Endothelial cell of umbilical vein (primary cell): ENCODE data around the gene ZNF557.
"Not testable (repeated sequence)": the region's sequence is repeated elsewhere in the genome, so short reads cannot be mapped to it uniquely, and the experiment has no call there.

Experiments used
- EZH2 ChIP-seq: IDR thresholded peaks from 2 replicates; pipeline ENCODE4 v1.6.1; 2012; ENCODE audit warnings: borderline replicate concordance, low read depth, mild to moderate bottlenecking, moderate library complexity, low read length, inconsistent platforms; ENCODE audit not compliant: severe bottlenecking
- FOS ChIP-seq: IDR thresholded peaks from 2 replicates; pipeline ENCODE4 v1.6.1; 2011; ENCODE audit warnings: mild to moderate bottlenecking, low read length, moderate library complexity, borderline replicate concordance; ENCODE audit not compliant: insufficient read depth
- GATA2 ChIP-seq: IDR thresholded peaks from 2 replicates; pipeline ENCODE4 v1.7.0; 2011; ENCODE audit warnings: low read depth, mild to moderate bottlenecking, moderate library complexity, mixed read lengths, low read length; ENCODE audit not compliant: insufficient read length, insufficient read depth
- MYC ChIP-seq: IDR thresholded peaks from one replicate; pipeline ENCODE4 v1.6.1; 2011; ENCODE audit warnings: mild to moderate bottlenecking, low read depth, low read length
- POLR2A ChIP-seq: IDR thresholded peaks from 2 replicates; pipeline ENCODE4 v1.6.1; 2012; ENCODE audit warnings: low read depth, mild to moderate bottlenecking, control low read depth, low read length
- POLR2AphosphoS5 ChIP-seq: IDR thresholded peaks from 2 replicates; pipeline ENCODE4 v1.6.1; 2012; ENCODE audit warnings: low read depth, mild to moderate bottlenecking, control low read depth, low read length, moderate library complexity; ENCODE audit not compliant: insufficient read depth
- TF ChIP-seq, protein P1 (sequence below), 2 donors: IDR thresholded peaks; 1 replicate in 1 of 2; 2 replicates in 1 of 2; pipeline ENCODE4 v1.5.1; 2011; ENCODE audit warnings: low read length in 2 of 2, mild to moderate bottlenecking in 2 of 2, moderate library complexity in 2 of 2, control low read depth in 1 of 2, inconsistent platforms in 1 of 2, low read depth in 1 of 2; ENCODE audit not compliant: insufficient read depth in 1 of 2; ENCODE audit errors: extremely low read depth in 1 of 2
- TF ChIP-seq, protein P2 (sequence below): IDR thresholded peaks from 2 replicates; pipeline ENCODE4 v1.6.1; 2011; ENCODE audit not compliant: insufficient read depth, insufficient read length

DNA sequence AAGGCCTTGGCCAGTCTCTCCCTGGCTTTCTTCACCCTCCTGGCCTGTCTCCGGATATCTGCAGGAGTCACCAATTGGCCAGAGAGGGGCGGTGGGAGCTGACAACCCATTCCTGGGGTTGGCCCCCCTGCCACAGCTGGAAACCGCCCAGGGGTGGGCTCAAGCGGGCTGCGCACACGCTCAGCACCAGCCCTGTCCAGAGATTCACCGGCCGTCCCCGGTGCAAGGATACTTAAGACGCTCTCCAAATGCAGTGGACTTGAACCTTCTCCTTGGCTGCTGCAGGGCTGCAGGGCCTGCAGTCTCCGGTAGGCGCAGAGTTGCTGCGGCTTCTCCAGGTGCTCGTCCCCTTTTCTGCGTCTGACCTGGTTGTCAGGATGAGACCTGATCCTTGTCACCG, 13.1 kb upstream of the ZNF557 start:
- TF ChIP-seq POLR2AphosphoS5, MYC, POLR2A, FOS, EZH2, GATA2: not testable (repeated sequence)
- TF ChIP-seq, protein P1, sequence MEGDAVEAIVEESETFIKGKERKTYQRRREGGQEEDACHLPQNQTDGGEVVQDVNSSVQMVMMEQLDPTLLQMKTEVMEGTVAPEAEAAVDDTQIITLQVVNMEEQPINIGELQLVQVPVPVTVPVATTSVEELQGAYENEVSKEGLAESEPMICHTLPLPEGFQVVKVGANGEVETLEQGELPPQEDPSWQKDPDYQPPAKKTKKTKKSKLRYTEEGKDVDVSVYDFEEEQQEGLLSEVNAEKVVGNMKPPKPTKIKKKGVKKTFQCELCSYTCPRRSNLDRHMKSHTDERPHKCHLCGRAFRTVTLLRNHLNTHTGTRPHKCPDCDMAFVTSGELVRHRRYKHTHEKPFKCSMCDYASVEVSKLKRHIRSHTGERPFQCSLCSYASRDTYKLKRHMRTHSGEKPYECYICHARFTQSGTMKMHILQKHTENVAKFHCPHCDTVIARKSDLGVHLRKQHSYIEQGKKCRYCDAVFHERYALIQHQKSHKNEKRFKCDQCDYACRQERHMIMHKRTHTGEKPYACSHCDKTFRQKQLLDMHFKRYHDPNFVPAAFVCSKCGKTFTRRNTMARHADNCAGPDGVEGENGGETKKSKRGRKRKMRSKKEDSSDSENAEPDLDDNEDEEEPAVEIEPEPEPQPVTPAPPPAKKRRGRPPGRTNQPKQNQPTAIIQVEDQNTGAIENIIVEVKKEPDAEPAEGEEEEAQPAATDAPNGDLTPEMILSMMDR (IDR thresholded peaks at IDR 0.05; ENCODE audit: extremely low read depth in 1 of 2, insufficient read depth in 1 of 2, low read depth in 1 of 2, low read length in 2 of 2) = not testable (repeated sequence)
- TF ChIP-seq, protein P2, sequence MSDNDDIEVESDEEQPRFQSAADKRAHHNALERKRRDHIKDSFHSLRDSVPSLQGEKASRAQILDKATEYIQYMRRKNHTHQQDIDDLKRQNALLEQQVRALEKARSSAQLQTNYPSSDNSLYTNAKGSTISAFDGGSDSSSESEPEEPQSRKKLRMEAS = not testable (repeated sequence)
